ENCODE results near the gene SIGLEC12.
"Not testable (repeated sequence)": the region's sequence is repeated elsewhere in the genome, so short reads cannot be mapped to it uniquely, and the experiment has no call there.

Gene SIGLEC12

DNA sequence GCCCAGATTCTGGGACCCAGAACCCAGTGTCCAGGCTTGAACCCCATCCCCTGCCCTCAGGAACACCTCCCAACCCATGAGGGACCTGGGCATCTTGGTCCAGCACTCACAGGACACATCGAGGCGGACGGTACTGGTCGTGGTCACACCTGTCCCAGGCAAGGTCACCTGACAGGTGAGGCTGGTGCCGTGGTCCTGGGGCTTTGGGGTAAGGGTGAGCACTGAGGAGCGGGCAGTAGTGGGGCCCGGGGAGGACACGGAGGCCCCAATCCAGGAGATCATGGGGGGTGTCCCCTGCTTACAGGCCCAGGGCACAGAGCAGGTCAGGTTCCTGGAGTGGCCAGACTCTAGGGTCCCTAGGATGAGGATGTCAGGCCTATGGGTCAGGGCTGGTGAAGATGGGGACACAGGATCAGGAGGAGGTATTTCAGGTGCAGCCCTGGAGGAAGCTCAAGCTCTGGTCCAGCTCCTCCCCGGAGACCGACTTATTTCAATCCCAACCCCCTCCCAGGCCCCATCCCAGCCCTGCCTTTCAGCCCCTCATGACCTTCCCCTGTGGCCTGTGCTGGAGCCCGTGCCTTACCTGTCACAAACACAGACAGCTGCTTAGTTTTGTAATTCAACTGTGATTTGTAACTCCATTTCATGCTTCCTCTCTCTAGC lies 44.1 kb downstream of the SIGLEC12 start:
- no peak for FAIRE-seq

DNA sequence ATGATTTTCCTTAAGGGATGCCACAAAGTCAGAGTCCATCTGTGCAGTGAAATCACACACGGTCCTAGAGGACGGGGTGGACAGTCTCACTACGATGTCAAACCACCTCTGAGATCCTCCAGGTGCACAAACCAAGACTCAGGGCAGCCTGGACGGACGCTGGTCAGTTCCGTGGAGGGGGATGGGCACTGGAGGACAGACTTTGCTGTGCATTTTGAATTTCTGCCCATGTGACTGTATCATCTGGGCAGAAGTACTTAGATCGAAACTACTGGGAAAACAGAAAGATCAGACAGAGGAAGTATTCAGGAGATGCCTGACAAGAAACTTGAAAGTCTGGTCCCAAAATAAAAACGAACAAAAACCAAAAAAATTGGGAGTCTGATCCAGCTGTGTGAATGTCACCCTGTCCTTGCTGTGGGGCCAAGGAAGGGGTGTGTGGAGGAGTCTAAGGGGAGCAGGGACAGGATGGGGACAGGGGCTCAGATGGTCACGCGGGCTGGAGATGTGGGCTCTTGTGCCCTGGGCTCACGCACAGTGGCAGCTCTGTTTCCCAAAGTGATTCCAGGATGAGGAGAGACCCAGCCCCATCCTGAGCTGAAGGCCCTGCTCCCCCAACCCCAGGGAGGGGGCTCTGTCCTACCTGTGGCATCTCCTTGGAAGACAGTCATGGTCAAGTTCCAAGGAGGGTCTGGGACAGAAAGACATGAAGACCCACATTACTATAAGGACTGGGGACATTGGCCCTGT lies 44.9 kb downstream of the SIGLEC12 start:
- FAIRE-seq: no peak

DNA sequence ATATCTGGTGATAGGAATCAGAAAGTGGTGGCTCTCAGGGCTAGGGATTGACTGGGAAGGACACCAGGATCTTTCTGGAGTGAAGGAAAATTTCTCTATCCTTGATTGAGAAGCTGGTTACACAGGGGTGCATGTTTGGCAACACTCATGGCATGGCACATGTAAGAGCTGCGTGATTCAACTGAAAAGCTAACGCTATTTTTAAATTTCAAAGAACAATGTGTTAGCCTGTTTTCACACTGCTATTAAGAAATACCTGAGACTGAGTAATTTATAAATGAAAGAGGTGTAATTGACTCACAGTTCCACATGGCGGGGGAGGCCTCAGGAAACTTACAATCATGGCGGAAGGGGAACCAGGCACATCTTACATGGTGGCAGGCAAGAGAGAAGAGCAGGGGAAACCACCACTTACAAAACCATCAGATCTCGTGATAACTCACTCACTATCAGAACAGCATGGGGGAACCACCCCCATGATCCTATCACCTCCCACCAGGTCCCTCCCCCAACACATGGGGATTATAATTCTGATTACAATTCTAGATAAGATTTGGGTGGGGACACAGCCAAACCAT lies 50.8 kb downstream of the SIGLEC12 start:
- no peak for FAIRE-seq

DNA sequence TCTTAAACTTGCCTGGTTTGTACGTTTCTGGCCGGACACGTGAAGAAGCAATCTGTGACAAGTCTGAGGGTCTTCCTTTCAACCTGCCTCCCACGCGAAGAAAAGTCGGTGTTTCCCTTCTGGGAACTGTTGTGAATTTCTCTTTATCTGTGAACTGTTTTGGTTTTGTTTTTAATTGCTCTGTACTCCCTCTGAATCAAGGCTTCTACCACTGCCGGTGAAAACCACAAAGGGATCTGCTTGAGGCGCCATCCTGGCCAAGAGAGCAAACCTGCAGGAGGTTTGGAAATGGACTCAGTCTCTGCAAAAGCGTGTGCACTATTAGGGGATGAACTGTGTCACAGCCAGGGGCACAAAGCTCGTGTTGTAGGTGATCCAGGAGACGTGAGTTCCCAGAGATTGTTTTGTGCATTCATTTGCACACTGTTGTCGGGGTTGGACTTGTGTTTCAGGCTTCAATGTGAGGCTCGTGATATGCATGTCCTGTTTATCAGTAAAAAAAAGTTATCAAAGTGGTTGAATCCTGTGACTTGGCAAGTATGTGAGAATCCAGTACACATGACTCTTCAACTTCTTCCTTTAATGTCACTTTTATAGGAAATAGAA lies 53.1 kb downstream of the SIGLEC12 start:
- FAIRE-seq: no peak

DNA sequence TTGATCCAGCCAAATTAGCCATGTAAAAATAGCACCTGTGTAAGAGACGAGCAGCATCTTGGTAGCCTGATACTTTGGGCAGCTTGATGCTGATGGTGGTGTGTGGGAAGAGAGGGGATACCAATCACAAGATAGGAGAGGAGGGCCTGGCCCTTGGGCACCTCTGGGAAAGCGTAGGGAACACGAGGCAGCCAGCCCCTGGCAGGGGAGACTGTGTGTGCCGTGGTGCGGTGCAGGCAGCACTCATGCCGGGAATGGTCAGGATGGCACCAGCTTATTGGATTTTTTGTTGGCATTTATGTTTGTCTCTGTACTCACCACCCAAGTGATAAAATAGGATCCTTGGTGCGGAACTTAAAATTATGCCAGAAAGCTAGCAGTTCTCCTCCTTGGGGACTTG lies 53.6 kb downstream of the SIGLEC12 start:
- FAIRE-seq: no peak

DNA sequence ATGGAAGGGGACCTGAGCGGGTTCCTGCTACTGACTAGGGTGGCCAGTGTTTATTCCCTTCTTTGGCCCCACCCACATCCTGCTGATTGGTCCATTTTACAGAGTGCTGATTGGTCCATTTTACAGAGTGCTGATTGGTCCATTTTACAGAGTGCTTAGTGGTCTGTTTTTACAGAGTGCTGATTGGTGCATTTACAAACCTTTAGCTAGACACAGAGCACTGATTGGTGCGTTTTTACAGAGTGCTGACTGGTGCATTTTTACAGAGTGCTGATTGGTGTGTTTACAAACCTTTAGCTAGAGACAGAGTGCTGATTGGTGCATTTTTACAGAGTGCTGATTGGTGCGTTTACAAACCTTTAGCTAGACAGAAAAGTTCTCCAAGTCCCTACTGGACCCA lies 54.1 kb downstream of the SIGLEC12 start:
- not testable (repeated sequence) for FAIRE-seq

DNA sequence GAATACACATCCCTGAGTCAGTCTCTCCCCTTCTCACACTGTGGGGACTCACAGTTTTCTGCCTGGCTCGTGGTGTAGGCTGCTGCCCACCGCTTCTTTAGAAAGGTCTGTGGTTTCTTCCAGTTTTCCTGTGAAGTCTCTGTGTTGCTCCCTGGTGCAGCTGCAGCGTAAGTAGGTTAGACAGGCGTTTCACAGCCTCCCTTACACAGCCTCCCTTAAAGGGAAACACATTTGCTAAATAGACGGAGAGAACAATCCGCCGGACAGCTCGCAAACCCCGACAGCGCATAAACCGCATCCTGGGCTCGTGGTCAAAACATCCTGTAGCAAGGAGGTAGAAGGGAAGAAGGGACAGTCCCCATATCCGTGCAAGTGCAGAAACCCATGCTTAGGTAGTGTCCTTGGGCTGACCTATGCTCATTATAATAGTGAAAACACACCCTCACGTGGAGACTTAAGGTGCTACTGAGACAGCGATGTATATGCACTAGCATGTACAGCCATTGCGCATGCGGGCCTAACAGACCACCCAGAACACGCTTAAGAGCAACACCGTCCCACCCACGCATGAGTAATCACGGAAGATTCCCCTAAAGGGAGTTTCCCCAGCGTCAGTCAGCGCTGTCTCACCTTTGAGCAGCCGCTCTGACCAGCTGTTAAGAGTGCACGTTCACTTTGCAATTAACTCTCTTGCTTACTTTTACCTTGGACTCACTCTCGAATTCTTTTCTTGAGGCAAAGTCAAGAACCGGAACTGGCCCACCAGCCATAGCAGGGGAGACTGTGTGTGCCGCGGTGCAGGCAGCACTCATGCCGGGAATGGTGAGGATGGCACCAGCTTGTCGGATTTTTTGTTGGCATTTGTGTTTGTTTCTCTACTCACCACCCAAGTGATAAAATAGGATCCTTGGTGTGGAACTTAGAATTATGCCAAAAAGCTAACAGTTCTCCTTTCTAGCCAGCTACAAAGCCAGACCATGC lies 59.9 kb downstream of the SIGLEC12 start:
- FAIRE-seq: no peak
